Measurements from ENCODE around the gene ANKS1B. TPM values are rescaled to one million over a fixed set of nuclear protein-coding genes. Genes with fewer than 3 reads are reported as not detected.

Gene ANKS1B
- total RNA-seq, 4 donors from 2014 or later: 34.5 to 81.9 (median 71.1) TPM

- H3K4me3 ChIP-seq (replicated peaks in 1 of 3): no peak overlapping the region
- TF ChIP-seq, protein P1, sequence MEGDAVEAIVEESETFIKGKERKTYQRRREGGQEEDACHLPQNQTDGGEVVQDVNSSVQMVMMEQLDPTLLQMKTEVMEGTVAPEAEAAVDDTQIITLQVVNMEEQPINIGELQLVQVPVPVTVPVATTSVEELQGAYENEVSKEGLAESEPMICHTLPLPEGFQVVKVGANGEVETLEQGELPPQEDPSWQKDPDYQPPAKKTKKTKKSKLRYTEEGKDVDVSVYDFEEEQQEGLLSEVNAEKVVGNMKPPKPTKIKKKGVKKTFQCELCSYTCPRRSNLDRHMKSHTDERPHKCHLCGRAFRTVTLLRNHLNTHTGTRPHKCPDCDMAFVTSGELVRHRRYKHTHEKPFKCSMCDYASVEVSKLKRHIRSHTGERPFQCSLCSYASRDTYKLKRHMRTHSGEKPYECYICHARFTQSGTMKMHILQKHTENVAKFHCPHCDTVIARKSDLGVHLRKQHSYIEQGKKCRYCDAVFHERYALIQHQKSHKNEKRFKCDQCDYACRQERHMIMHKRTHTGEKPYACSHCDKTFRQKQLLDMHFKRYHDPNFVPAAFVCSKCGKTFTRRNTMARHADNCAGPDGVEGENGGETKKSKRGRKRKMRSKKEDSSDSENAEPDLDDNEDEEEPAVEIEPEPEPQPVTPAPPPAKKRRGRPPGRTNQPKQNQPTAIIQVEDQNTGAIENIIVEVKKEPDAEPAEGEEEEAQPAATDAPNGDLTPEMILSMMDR (IDR thresholded peaks at IDR 0.05): no peak
- no peak for TF ChIP-seq POLR2A (IDR thresholded peaks at IDR 0.05)
Measured at GRCh38 chr12:99549651-99550050, 435.1 kb downstream of the ANKS1B start.

GRCh38 chr12:99549196-99549595 is 435.5 kb downstream of the ANKS1B start:
- H3K27ac ChIP-seq: no peak overlapping the region
- no peaks in the 10 kb centered on the region for H3K36me3 ChIP-seq
- no peak for DNase-seq
- no peaks in the 10 kb centered on the region for H3K27me3 ChIP-seq
- no peak overlapping the region for H3K4me3 ChIP-seq (replicated peaks in 1 of 3)
- no peaks in the 10 kb centered on the region for H3K4me1 ChIP-seq
- 92 to 97% methylated on average over 1 of the region's 1 CpG for WGBS, 2 donors
- TF ChIP-seq, protein P1 (IDR thresholded peaks at IDR 0.05): no peak
- TF ChIP-seq POLR2A (IDR thresholded peaks at IDR 0.05): no peak
- H3K9me3 ChIP-seq: no peaks in the 10 kb centered on the region
- intact Hi-C loops (cut with DNase I): no loop called here

More at GRCh38 chr12:99549651-99550050, 435.1 kb downstream of the ANKS1B start:
- Histone ChIP-seq H3K4me1 (no peaks in the 10 kb centered on the region), H3K27me3 (no peaks in the 10 kb centered on the region), H3K9me3 (no peaks in the 10 kb centered on the region), H3K27ac (no peak overlapping the region), H3K36me3 (no peaks in the 10 kb centered on the region)
- intact Hi-C loops (cut with DNase I): no loop called here
- 94 to 95% methylated on average over 5 of the region's 5 CpGs for WGBS, 2 donors
- DNase-seq: no peak

DNA sequence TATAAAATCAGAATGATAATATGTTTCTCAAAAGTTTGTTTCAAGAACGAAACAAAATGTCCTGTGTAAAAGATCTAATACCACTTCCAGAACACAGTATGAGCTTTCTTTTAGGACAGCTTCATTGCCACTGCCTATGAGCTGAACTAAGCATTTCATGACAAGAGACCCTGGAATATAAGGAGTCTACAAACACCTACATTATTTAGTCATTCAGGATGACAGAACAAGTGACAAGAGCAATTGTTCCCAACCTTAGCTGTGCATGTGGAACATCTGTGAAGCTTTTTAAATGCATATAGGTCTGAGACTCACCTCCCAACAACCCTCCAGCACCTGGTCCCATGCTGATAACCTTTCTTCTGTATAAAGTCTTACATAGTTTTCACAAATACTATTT is 440.3 kb downstream of the ANKS1B start:
- TF ChIP-seq POLR2A (IDR thresholded peaks at IDR 0.05): no peak
- TF ChIP-seq, protein P1 (IDR thresholded peaks at IDR 0.05): no peak
- no peaks in the 10 kb centered on the region for H3K9me3 ChIP-seq
- 76 to 88% methylated on average over 1 of the region's 1 CpG for WGBS, 2 donors
- no peak for DNase-seq
- intact Hi-C loops (cut with DNase I): no loop called here
- no peak overlapping the region for H3K4me3 ChIP-seq (replicated peaks in 1 of 3)
- no peaks in the 10 kb centered on the region for H3K4me1 ChIP-seq
- H3K27ac ChIP-seq: no peak overlapping the region
- H3K36me3 ChIP-seq: no peaks in the 10 kb centered on the region
- H3K27me3 ChIP-seq: no peaks in the 10 kb centered on the region

DNA sequence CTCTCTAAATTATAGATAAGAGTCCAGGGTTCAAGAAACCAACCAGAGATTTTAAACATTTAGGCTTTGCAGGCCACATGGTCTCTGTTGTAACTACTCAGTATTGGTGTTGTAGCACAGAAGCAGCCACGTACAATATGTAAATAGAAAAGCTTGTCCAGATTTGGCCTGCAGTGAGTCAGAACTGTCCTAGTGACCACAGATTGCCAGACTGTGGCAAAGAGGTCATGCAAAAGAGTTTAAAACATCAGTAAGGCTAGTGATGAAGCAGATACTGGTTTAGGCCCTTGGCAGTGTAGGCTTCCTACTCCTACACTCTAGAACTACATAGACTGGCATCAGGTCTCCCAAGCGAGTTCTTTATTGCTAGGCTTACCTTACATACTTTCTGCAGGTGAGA is 454.8 kb downstream of the ANKS1B start:
- TF ChIP-seq POLR2A (IDR thresholded peaks at IDR 0.05): no peak
- H3K9me3 ChIP-seq: no peaks in the 10 kb centered on the region
- H3K4me1 ChIP-seq: no peaks in the 10 kb centered on the region
- no peaks in the 10 kb centered on the region for H3K36me3 ChIP-seq
- no peak for DNase-seq
- intact Hi-C loops (cut with DNase I): no loop called here
- H3K27me3 ChIP-seq: no peaks in the 10 kb centered on the region
- WGBS, 2 donors: 81 to 88% methylated on average over 2 of the region's 2 CpGs
- H3K4me3 ChIP-seq (replicated peaks in 1 of 3): no peak overlapping the region
- H3K27ac ChIP-seq: no peak overlapping the region

GRCh38 chr12:99528478-99528877 is 456.3 kb downstream of the ANKS1B start:
- Histone ChIP-seq H3K27ac (no peak overlapping the region), H3K27me3 (no peaks in the 10 kb centered on the region), H3K4me3 (replicated peaks in 1 of 3) (no peak overlapping the region), H3K4me1 (no peaks in the 10 kb centered on the region), H3K9me3 (no peaks in the 10 kb centered on the region), H3K36me3 (no peaks in the 10 kb centered on the region)
- TF ChIP-seq, protein P1 (IDR thresholded peaks at IDR 0.05): no peak
- TF ChIP-seq POLR2A (IDR thresholded peaks at IDR 0.05): no peak
- DNase-seq: no peak
- intact Hi-C loops (cut with DNase I): no loop called here

- WGBS, 2 donors: 82 to 85% methylated on average over 2 of the region's 2 CpGs
- DNase-seq: no peak
- H3K9me3 ChIP-seq: no peaks in the 10 kb centered on the region
- no peaks in the 10 kb centered on the region for H3K27me3 ChIP-seq
- no peak overlapping the region for H3K4me3 ChIP-seq (replicated peaks in 1 of 3)
- no peak overlapping the region for H3K27ac ChIP-seq
- intact Hi-C loops (cut with DNase I): no loop called here
- H3K4me1 ChIP-seq: no peaks in the 10 kb centered on the region
- no peak for TF ChIP-seq POLR2A (IDR thresholded peaks at IDR 0.05)
- TF ChIP-seq, protein P1 (IDR thresholded peaks at IDR 0.05): no peak
- H3K36me3 ChIP-seq: no peaks in the 10 kb centered on the region
Measured at GRCh38 chr12:99523853-99524252, 460.9 kb downstream of the ANKS1B start.

Data from thyroid gland (tissue), 4 donors.